EH (cell line): ENCODE results near the gene PRKAR1B.
"Not testable (repeated sequence)": the region's sequence is repeated elsewhere in the genome, so short reads cannot be mapped to it uniquely, and the experiment has no call there.

Experiments used
- DNase-seq: peaks from one replicate; pipeline ENCODE4 v3.0.0-alpha.2; 2015; ENCODE audit warnings: low read depth

The PRKAR1B gene

DNA sequence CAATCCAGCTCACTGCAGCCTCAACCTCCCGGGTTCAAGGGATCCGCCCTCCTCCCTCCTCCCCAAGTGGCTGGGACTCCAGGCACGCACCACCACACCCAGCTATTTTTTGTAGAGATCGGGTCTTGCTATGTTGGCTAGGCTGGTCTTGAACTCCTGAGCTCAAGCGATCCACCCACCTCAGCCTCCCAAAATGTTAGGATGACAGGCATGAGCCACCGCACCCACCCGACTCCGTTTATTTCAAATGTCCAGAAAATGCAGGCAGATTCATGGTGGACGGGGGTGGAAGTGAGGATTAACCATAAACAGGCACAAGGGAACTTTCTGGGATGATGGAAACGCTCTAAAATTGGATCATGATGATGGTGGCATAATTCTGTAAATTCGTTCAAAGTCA is 85.1 kb downstream of the PRKAR1B start:
- no peak for DNase-seq

DNA sequence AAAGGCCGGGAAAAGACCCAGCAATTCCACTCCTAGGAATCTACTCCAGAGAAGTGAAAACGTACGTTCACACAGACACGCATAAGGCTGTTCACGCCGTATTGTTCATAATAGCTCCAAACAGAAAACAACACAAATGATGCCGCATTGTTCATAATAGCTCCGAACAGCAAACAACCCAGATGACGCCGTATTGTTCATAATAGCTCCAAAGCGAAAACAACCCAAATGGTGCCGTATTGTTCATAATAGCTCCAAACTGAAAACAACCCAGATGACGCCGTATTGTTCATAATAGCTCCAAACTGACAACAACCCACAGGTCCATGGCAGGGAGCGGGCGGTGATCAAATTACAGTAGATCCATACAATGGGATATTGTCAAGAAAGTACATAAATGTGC is 85.8 kb downstream of the PRKAR1B start:
- no peak for DNase-seq

DNA sequence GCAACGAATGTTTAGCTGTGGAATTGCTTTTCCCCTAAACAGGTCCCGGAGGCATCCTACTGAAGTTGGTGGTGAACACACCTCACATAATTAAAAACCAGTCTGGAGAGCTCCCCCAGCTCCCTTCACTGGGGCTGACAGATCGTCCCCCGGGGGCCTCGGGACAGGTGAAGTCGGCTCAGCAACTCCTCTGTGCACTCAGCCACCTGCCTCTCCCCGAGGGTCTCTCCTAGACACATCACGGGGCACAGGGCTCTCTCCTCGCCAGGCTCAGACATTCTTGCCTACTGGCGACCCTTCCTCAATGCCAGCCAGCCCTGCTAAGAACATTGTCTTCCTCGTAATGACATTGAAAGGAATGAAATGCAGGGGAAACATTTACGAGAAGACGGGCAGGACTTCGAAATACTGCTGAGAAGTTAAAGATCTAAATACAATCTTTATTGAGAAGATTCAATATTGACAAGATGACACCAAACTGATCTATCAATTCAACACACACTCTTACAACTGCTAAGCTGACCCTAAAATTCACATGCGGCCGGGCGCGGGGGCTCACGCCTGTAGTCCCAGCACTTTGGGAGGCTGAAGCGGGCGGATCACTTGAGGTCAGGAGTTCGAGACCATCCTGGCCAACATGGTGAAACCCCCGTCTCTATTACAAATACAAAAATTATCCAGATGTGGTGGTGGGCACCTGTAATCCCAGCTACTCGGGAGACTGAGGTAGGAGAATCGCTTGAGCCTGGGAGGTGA is 88.6 kb downstream of the PRKAR1B start:
- no peak for DNase-seq

DNA sequence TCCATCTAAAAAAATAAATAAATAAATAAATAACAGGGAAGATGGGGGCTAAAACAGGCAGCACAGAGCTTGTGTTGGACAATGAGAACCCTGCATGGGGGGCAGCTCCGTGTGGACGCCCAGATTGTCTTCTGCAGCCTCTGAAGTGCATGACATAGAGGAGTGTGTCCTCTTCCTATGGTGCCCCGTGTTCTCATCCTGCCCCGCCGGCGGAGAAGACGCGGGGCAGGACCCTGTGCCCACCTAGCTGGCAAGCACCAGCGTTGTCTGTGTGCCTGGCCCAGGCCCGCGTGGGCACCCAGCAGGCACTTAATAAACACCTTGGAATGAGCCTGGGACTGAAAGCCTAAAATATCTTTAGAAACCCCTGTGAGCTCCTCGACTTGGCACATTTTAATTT is 89.3 kb downstream of the PRKAR1B start:
- no peak for DNase-seq

DNA sequence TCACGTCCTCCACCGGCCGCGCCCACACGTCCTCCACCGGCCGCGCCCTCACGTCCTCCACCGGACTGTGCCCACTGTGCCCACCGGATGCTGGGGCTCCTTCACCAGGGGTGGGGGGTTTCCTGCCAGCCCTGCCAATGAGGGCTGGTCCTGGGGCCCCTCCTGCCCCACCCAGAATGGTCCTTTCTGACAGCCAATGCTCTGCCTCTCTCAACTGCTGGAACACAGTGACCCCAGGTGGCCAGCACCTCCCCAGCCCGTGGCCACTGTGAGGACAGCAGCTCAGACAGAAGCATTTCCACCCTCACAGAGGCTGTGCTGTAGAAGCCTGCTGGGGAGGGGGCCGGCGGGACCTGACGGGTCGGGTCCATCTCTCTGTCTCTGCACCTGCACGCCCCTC is 90.7 kb downstream of the PRKAR1B start:
- peak; percentile 56 for DNase-seq

DNA sequence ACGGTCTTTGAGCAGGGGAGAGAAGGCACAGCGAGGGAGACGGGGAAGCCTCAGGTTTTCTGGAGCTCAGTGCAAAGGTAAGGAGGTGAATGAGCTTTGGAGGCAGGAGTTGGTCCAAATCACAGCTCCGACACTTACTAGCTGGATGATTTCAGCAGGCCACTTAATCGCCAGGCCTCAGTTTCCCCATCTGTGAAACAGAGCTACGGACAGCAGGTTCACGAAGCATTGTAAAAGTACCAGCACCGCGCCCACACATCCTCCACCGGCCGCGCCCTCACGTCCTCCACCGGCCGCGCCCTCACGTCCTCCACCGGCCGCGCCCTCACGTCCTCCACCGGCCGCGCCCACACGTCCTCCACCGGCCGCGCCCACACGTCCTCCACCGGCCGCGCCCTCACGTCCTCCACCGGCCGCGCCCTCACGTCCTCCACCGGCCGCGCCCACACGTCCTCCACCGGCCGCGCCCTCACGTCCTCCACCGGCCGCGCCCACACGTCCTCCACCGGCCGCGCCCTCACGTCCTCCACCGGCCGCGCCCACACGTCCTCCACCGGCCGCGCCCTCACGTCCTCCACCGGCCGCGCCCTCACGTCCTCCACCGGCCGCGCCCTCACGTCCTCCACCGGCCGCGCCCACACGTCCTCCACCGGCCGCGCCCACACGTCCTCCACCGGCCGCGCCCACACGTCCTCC is 91.2 kb downstream of the PRKAR1B start:
- not testable (repeated sequence) for DNase-seq

DNA sequence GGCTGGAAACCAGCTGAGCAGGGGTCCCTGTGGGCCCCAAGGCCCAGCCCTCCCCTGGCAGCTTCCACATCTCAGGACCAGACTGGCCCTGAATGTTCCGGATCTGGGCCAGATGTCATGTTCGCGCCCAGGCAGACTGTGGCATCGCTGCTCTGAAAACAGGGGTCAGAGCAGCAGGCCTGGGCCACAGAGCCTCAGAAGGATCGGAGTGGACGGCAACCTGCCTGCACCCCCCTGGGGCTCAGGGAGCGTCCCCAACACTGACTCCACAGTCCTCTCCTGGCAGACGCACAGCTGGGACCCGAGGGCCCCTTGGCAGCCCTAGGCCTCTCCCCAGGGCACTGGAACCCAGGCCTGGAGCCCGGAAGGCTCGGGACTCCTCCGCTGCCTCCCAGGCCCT is 91.9 kb downstream of the PRKAR1B start:
- no peak for DNase-seq

DNA sequence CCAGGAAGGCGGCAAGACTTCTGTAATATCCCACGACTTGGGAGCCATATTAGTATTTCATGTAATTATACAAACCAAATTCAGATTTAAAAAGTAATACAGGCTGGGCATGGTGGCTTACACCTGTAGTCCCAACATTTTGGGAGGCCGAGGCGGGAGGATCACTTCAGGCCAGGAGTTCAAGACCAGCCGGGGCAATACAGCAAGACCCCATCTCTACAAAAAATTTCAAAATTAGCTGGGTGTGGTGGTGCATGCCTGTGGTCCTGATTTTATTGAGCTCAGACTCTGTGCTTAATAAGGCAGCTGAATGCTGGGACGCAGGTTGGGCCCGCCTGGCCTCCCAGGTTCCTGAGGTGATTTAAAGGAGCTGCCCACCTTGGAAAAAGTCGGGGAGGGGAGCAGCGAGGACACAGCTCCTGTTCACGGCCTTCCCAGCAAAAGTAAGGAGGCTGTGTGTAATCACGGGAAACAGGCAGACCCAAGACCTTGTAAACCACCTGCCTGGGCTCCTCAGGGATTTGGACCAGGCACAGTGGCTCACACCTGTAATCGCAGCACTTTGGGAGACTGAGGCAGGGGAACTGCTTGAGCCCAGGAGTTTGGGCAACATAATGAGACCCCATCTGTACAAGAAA is 93.6 kb downstream of the PRKAR1B start:
- no peak for DNase-seq

DNA sequence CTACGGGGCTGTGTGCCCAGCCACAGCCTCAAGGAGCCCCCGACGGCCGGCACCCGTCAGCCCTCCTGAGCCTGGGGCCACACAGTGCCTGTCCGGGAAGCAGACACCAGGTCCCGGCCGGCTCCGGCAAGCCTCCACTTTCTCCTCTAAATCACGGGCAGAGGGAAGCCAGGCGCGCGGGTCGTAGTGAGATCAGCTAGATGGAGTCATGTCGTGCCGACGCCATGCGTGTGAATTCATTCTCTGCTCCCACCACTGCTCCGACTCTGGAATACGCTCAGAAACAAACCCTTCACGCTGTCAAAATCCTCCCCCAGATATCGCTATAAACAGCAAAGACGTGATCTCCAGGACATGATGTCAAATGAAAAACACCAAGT is 94.3 kb downstream of the PRKAR1B start:
- no peak for DNase-seq

DNA sequence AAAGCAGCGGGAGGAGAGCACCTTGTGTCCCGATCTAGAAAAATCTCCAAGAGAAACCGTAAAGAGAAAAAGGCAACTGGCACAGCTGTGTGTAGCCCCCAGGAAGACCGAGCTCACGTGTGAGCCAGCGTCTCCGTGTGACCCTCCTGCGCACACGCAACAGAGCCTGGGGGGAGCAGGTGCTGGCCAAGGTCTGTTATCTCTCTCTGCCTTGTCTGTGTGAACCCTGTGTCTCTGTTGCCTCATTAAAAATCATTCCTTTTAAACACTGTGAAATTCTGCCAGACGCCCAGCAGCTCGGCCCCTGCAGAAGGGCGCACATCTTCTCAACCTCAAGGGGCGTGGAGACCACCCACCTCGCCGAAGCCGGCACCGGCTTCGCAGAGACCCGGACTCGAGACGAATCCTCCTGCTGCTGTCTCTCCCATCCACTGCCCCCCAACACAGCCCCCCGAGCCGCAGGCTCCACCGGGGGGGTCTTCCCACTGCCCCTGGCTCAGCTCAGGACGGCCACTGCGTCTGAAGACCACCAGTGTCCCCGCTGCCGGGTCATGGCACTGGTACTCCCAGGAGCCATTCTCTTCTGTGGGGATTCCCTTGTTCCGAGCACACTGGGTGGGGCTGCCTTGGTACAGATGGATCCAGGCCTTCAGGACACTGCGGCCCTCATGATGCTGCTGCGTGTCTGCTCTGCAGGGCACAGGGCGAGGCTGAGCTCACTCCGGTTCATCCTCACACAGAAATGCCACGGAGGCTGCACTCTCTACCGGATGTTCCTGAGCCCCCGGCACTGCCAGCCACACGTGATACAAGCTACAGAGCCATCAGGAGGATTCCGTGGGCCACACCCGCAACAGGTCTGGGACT is 94.9 kb downstream of the PRKAR1B start:
- DNase-seq: no peak

DNA sequence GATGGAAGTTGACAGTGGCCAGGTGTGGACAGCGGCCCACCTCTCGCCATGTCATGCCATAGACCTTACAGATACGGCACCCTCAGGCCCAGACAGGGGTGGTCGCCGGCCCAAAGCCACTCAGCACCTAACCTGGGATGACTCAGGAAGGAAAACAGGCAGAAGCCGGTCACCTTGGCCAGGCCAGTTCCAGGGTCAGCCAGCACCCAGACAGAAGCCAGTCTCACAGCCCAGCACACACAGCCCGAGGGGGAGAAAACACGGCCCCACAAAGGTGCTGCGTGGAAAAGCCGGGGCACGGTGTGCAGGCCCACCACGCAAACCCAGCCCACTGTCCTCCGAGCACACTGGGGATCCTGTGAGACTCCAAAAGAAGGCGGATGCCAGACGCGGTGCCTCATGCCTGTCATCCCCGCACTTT is 95.8 kb downstream of the PRKAR1B start:
- DNase-seq: no peak

DNA sequence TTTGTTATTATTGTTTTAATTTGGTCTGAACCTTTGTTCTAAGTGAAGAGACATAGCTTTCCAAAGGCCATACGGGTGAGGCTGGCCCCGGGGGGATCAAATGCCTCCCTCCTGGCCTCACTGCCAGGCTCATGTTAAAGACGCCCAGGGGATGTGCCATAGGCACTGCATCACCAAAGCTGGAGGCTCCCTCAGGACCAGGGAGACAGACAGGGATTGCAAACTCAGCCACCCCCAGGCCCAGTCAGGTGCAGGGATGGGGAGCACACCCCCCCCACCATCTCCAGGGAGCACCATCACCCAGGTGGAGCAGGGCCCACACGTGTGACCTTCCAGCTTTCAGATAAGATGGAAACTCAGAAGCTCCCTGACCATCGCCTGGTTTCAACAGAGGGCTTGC is 96.5 kb downstream of the PRKAR1B start:
- no peak for DNase-seq

DNA sequence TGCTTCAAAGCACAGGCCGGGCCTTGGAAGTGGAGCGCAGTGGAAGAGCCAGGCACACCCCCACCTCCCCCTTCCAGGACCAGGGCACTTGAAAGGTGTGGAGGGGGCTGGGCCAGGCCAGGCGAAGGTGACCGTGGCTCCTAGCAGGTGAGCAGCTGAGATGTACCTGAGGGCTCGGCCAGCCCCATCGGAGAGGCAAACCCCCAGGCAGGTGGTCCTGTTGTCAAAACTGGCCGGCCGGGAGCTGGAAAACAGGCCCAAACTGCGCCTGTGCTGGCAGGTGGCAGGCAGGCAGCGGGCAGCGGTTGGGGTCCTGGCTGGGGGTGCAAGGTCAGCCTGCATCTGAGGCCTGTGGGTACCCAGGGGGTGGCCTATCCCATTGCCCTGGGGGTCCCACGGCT is 97.0 kb downstream of the PRKAR1B start:
- DNase-seq: no peak

DNA sequence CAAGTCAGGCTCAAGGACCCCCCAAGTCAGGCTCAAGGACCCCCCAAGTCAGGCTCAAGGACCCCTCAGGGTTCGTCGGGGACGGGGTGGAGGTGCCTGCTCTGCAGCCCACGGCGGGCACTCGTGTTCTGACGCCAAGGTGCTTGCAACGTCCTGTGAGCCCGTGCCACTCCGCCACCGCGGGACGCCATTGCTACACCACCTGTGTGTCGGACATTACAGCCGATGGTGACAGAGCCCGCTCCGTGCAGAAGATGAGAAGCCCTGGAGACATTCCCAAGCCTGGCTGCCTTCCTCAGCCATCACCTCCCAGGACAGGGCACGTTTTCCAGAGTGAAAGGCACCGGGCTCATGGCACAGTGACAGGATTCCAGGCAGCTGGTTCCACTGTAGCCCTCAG is 98.3 kb downstream of the PRKAR1B start:
- no peak for DNase-seq

DNA sequence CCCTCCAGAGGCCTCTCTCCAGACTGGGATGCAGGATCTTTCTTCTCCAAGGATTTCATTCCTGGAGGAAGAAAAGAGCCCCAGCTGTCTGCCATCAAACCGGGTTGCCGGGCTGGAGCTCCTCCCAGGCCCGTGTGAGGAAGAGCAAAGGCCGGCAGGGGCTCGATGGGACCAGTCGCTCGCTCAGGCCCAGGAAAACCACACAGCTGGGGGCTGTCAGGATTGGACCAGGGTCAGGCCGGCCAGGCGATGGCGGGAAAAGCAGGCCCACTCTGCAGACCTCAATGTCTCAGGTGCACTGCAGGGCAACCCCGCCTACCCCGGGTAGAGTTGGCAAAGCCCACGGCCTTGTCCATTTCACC is 98.7 kb downstream of the PRKAR1B start:
- no peak for DNase-seq

DNA sequence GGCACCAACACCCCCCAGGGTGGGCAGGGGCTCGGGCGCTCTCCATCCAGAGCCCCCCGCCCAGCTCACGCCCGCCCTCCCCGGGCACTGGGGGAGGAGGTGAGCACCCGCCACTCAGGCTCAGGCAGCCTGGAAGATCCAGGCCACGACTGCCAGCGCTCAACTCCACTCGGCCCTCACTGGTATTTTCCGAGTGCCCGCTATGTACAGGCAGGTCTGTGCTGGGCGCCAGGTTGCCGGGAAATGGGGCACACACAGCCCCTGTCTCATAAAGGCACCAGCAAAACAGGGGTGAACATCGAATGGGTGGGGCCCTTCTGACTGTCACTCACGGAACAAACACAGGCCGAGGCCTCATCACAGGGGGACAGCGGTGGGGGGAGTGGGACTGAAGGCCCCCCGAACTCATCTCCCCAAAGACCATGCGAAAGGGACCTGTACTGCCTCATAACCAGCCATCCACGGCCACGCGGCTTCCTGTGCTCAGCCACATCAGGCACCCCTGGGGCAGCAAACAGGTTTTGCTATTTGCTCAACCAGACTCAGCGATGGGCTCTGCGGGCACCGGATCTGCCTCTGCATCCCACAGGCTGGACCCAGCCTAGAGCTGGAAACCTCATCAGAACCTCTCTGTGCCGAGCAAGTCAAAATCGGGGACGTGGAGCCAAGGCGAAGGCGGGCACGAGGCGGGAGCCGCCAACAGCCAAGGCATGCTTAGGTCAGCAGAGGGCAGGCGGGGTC is 99.2 kb downstream of the PRKAR1B start:
- DNase-seq: no peak

DNA sequence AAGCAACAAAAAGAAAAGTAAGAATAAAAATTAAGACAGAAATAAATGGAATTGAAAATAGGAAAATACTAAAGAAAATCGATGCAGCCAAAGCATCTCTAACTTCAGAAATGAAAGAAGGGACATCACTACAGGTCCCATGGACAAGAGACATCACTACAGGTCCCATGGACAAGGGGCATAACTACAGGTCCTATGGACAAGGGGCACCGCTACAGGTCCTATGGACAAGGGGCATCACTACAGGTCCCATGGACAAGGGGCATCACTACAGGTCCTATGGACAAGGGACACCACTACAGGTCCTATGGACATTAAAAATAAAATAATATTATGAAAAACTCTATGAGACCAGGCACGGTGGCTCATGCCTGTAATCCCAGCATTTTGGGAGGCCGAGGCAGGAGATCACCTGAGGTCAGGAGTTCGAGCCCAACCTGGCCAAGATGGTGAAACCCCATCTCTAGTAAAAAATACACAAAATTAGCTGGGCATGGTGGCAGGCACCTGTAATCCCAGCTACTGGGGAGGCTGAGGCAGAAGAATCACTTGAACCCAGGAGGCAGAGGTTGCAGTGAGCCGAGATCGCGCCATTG is 101.6 kb downstream of the PRKAR1B start:
- DNase-seq: no peak

DNA sequence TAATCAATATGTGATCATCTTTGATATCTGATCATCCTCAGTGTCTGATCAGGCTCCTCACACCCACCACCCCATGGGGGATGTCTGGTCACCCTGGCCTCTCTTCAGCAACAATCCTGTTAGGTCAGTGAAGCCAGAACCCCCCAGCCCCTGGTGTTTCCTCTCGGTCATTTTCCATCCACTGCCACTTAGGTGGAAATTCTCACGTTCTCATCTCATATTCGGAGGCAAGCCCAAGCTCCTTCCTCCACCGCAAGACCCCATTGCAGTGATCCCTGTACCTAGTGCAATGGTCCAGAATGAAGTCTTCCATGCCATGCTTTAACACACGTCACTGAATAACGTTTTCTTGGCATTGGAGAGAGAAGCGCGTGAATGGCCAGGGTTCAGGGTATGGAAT is 103.6 kb downstream of the PRKAR1B start:
- no peak for DNase-seq

DNA sequence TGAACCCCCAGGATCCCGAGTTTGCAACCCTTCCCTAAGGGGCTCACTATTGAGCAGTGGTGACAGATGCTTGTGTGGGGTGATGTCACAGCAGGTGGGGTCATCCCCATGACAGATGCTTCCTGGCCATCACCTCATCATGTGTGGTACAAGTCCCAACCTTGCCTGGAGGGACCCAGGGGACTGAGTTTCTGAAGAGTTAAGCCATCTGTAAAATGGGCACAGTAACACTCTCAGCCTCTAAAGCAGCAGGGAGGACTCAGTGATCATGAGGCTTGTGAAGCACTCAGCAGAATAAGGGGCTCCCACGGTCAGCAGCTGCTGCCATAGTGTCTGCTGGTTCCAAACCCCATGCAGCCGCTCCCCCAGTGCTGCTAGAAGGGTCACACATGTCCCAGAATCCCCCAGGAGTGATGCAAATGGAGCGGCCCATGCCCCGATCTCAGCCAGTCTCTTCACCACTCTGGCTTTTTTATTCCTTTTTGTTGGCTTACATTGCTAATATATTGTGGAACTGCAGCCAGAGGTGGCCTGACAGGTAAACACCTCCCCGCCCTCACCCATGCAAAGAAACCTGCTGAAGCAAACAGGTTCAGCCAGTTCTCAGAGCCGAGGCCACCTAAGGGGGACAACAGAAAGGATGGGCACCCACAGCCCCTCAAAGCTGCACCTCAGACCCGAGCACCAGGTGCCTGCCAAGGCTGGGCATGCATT is 105.4 kb downstream of the PRKAR1B start:
- DNase-seq: no peak

DNA sequence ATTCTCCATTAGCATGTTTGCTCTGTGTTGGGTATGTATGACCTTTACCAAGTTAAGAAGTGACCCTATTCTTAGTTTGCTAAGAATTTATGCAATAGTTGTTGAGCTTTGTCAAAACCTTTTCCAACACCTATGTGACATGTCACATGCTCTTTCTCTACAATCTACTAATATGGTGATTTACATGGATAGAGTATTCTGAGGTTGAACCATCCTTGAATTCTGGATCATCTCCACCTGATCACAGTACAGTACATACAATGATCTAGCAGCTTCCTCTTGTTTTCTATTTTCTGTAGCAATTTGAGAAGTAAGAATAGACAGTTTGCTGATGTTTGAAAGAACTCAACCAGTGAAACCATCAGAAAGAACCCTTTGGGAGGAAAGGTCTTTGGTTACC is 106.2 kb downstream of the PRKAR1B start:
- DNase-seq: no peak

DNA sequence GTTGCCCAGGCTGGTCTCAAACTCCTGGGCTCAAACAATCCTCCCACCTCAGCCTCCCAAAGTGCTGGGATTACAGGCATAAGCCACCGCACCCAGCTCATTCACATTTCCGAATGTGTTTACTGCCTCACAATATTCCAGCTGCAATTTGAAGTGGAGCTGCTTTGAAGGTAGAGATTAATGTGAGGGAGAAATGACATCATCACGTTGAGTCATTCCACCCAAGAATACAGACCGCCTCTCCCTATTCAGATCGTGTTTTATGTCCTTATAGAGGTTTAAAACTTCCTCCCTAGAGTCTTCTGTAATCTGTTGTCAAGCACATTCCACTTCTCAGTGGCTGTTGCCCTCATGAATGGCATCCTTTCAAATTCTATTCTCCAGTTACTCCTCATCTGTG is 107.0 kb downstream of the PRKAR1B start:
- DNase-seq: peak; percentile 55
